ENCODE measurements around the gene AKAP12. TPM values are rescaled to one million over a fixed set of nuclear protein-coding genes. Genes with fewer than 3 reads are reported as not detected.

AKAP12 gene
- total RNA-seq, 2 experiments from 2014 or later = 1.8 to 2.3 TPM

- H3K4me3 Mint-ChIP-seq = peak overlapping the region; percentile 95
- H3K36me3 Mint-ChIP-seq = peaks cover 37% of the 10 kb centered on the region
- H3K9me3 Mint-ChIP-seq = no peaks in the 10 kb centered on the region
- H3K4me1 Mint-ChIP-seq = peaks cover 51% of the 10 kb centered on the region
- peak overlapping the region; percentile 96 for H3K27ac Mint-ChIP-seq
- H3K27me3 Mint-ChIP-seq = peaks cover 3% of the 10 kb centered on the region
- no peak for DNase-seq
These were observed 152.7 kb downstream of the AKAP12 start for GRCh38 chr6:151392427-151392826.

- Mint-ChIP-seq H3K9me3 (no peaks in the 10 kb centered on the region), H3K4me3 (peak overlapping the region; percentile 95), H3K4me1 (peaks cover 50% of the 10 kb centered on the region), H3K27ac (peak overlapping the region; percentile 96), H3K36me3 (peaks cover 40% of the 10 kb centered on the region), H3K27me3 (peaks cover 3% of the 10 kb centered on the region)
- DNase-seq = no peak
These were observed 153.6 kb downstream of the AKAP12 start for GRCh38 chr6:151393410-151393809.

- Mint-ChIP-seq H3K27ac (no peak overlapping the region), H3K4me3 (no peak overlapping the region), H3K36me3 (peaks cover 45% of the 10 kb centered on the region), H3K4me1 (peaks cover 49% of the 10 kb centered on the region), H3K9me3 (no peaks in the 10 kb centered on the region), H3K27me3 (no peaks in the 10 kb centered on the region)
- no peak for DNase-seq
These were observed 159.9 kb downstream of the AKAP12 start for GRCh38 chr6:151399679-151400078.

GRCh38 chr6:151400473-151400872, 160.7 kb downstream of the AKAP12 start:
- peaks cover 42% of the 10 kb centered on the region for H3K36me3 Mint-ChIP-seq
- peak overlapping the region; percentile 54 for H3K27ac Mint-ChIP-seq
- peaks cover 42% of the 10 kb centered on the region for H3K4me1 Mint-ChIP-seq
- no peak for DNase-seq
- H3K9me3 Mint-ChIP-seq = no peaks in the 10 kb centered on the region
- no peaks in the 10 kb centered on the region for H3K27me3 Mint-ChIP-seq
- H3K4me3 Mint-ChIP-seq = no peak overlapping the region

DNA sequence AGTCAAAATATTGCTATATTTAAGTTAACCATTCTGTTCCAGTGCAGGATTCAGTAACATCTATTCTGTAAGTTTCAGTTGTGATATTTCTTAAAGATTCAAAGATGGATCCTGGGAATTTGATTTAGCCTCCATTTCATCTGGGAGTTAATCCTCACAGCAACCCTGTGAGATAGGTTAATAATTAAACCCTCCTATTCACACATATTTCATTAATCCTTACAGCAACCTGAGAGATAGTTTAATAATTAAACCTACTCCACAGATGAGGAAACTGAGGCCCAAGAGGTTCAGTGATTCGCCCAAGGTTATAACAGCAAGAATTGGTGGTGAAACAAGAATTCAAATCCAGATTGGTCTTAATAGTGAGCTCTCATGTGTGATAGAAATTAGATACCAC, 162.5 kb downstream of the AKAP12 start:
- Mint-ChIP-seq H3K4me3 (no peak overlapping the region), H3K36me3 (peaks cover 39% of the 10 kb centered on the region), H3K4me1 (peaks cover 35% of the 10 kb centered on the region), H3K27ac (no peak overlapping the region), H3K27me3 (no peaks in the 10 kb centered on the region), H3K9me3 (no peaks in the 10 kb centered on the region)
- no peak for DNase-seq

- H3K27ac Mint-ChIP-seq = peak overlapping the region; percentile 61
- peaks cover 24% of the 10 kb centered on the region for H3K4me1 Mint-ChIP-seq
- DNase-seq = no peak
- H3K9me3 Mint-ChIP-seq = no peaks in the 10 kb centered on the region
- no peaks in the 10 kb centered on the region for H3K27me3 Mint-ChIP-seq
- H3K4me3 Mint-ChIP-seq = no peak overlapping the region
- peaks cover 34% of the 10 kb centered on the region for H3K36me3 Mint-ChIP-seq
These were observed 164.1 kb downstream of the AKAP12 start for GRCh38 chr6:151403919-151404308.

Other genes with a start within 250 kb of the AKAP12 start
- gene ZBTB2, start 151.6 kb downstream of the AKAP12 start, total RNA-seq = 10 to 100 TPM; 26.8 to 28.2 TPM
- 10 to 100 TPM; 25.9 to 28.4 TPM for gene RMND1, start 212.2 kb downstream of the AKAP12 start, total RNA-seq